ENCODE results near the gene EPHA5.

EPHA5 gene

DNA sequence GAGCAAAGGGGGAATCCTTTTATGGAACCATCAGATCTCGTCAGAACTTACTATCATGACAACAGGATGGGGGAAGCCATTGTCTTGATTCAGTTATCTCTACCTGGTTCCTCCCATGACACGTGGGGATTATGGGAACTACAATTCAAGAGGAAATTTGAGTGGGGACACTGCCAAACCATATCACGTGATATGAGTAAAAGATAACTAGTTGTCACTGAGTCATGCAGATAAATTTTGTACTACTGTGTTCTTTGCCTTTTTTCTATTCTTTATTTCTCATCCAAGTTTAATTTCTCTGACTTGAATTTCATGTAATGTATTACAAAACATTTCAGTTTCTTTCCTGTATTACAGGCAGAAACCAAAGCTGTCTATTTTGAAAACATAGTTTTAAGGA is 383.2 kb downstream of the EPHA5 start:
- Histone ChIP-seq H3K9me3 (ENCODE audit: control insufficient read depth, insufficient read depth, low read depth, low read length) (no peaks in the 10 kb centered on the region), H3K27ac (ENCODE audit: extremely low read depth, low read depth, low read length) (no peak overlapping the region), H3K4me3 (ENCODE audit: low read depth, low read length) (no peak overlapping the region), H3K4me1 (ENCODE audit: control insufficient read depth, insufficient read depth, low read length) (no peaks in the 10 kb centered on the region), H3K36me3 (ENCODE audit: control insufficient read depth in 2 of 2, insufficient read depth in 1 of 2, low read length in 2 of 2) (no peaks in the 10 kb centered on the region)
- ChIA-PET POLR2A (no interaction called here), CTCF (interaction anchor here (0.8 kb wide), 1 partner anchor 506 kb away, joined by 3 read pairs; no protein-coding TSS in a partner anchor)
- TF ChIP-seq SCRT2 (tag by site-specific recombination; IDR thresholded peaks at IDR 0.05): no peak

Measured in HEK293 (cell line).